ENCODE results near the gene SF3A2.

DNA sequence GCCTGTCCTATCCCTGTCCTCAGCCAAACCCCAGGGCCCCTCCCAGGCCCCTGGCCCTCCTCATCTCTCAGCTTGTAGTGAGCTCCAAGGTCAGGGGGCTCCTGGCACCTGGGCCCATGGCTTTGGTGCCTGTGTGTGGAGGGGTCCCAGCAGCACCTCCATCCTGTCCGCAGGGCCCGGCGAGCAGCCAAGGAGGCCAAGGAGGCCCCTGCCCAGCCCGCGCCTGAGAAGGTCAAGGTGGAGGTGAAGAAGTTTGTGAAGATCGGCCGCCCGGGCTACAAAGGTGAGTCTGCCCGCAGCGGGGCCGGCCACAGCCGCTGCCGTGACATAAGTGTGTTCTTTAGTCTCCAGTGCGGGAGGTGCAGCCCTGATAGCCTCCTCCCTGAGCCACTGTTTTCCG is 8.6 kb downstream of the SF3A2 start:
- TF ChIP-seq, protein P1, sequence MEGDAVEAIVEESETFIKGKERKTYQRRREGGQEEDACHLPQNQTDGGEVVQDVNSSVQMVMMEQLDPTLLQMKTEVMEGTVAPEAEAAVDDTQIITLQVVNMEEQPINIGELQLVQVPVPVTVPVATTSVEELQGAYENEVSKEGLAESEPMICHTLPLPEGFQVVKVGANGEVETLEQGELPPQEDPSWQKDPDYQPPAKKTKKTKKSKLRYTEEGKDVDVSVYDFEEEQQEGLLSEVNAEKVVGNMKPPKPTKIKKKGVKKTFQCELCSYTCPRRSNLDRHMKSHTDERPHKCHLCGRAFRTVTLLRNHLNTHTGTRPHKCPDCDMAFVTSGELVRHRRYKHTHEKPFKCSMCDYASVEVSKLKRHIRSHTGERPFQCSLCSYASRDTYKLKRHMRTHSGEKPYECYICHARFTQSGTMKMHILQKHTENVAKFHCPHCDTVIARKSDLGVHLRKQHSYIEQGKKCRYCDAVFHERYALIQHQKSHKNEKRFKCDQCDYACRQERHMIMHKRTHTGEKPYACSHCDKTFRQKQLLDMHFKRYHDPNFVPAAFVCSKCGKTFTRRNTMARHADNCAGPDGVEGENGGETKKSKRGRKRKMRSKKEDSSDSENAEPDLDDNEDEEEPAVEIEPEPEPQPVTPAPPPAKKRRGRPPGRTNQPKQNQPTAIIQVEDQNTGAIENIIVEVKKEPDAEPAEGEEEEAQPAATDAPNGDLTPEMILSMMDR (IDR thresholded peaks at IDR 0.05): no peak
- no peak for TF ChIP-seq ZFX (IDR thresholded peaks at IDR 0.05; ENCODE audit: borderline replicate concordance)
